ENCODE results near the gene FOS.

- TF ChIP-seq CTCF (IDR thresholded peaks at IDR 0.05; ENCODE audit: poor library complexity, severe bottlenecking) (no peak), TAF1 (IDR thresholded peaks at IDR 0.05; ENCODE audit: low read depth) (no peak), EZH2 (IDR thresholded peaks at IDR 0.05; ENCODE audit: borderline replicate concordance, insufficient read depth, low read length, poor library complexity, severe bottlenecking) (no peak), POLR2AphosphoS5 (IDR thresholded peaks at IDR 0.05) (no peak), REST (IDR thresholded peaks at IDR 0.05; ENCODE audit: borderline replicate concordance) (no peak), EP300 (conservative IDR thresholded peaks at IDR 0.05; ENCODE audit: poor library complexity, severe bottlenecking) (no peak)
These were observed 7.7 kb downstream of the FOS start for GRCh38 chr14:75286313-75286712.
